Vagina (tissue), 2 donors: Measurements from ENCODE around the gene HTRA1. TPM values are rescaled to one million over a fixed set of nuclear protein-coding genes. Genes with fewer than 3 reads are reported as not detected.

Experiments
- DNase-seq, 2 donors: peaks; one replicate each; pipeline ENCODE4 v3.0.0-alpha.2; 2017; ENCODE audit errors: extremely low spot score in 2 of 2
- H3K27ac ChIP-seq: fragments of 200-600 bp; sonication (generic); one replicate; pipeline ENCODE4 v1.5.1; 2019
- H3K27me3 ChIP-seq: fragments of 200-600 bp; sonication (generic); one replicate; pipeline ENCODE4 v1.5.1; 2019
- H3K36me3 ChIP-seq, 2 donors: fragments of 200-600 bp; sonication (generic); one replicate each; pipeline ENCODE4 v1.5.1; 2017 to 2019
- H3K4me1 ChIP-seq: fragments of 200-600 bp; sonication (generic); one replicate; pipeline ENCODE4 v1.5.1; 2019
- H3K4me3 ChIP-seq, 2 donors: fragments of 200-600 bp; sonication (generic); 1 replicate in 1 of 2; 2 replicates in 1 of 2; pipeline ENCODE4 v1.5.1; 2016 to 2019
- H3K9me3 ChIP-seq: fragments of 200-600 bp; sonication (generic); one replicate; pipeline ENCODE4 v1.5.1; 2019
- CTCF ChIP-seq, 3 experiments: fragments of 450-650 bp in 2 of 3; fragments of 200-600 bp in 1 of 3; sonication (generic) in 1 of 3; IDR thresholded peaks; one replicate each; pipeline ENCODE4 v1.5.1; 2017 to 2019; ENCODE audit warnings: antibody characterized with exemption in 3 of 3, mild to moderate bottlenecking in 2 of 3, moderate library complexity in 2 of 3
- POLR2A ChIP-seq, 2 donors: fragments of 450-650 bp; IDR thresholded peaks; one replicate each; pipeline ENCODE4 v1.6.1; 2017; ENCODE audit warnings: antibody characterized with exemption in 2 of 2, mild to moderate bottlenecking in 2 of 2, moderate library complexity in 2 of 2
- POLR2AphosphoS5 ChIP-seq, 2 donors: sonication (generic); formaldehyde crosslinking; IDR thresholded peaks; one replicate each; pipeline ENCODE4 v1.9.0; 2017; ENCODE audit warnings: antibody characterized with exemption in 2 of 2, mild to moderate bottlenecking in 2 of 2, low read depth in 1 of 2; ENCODE audit not compliant: insufficient read depth in 1 of 2
- intact Hi-C: fragments of 100-400 bp; cut with DNase I; formaldehyde crosslinking; loops from one replicate; pipeline ENCODE4 v1.15.1; 2023
- total RNA-seq: library from RNA; depleted of rRNA; stranded (reverse); fragments of >200 nt; gene quantifications from one replicate; pipeline ENCODE4 v1.2.3, GENCODE V29; 2016

Gene HTRA1
- 116 TPM for total RNA-seq

GRCh38 chr10:122461367-122461728, at the start of gene HTRA1:
Gene HTRA1, plus strand, starts transcription at chr10:122461553. Its CDS starts 100 bp downstream, at chr10:122461653.
- TF ChIP-seq POLR2A (IDR thresholded peaks at IDR 0.05) (peak in 1 of 2 donors; percentile 60), CTCF (IDR thresholded peaks at IDR 0.05) (no peak)
- Histone ChIP-seq H3K36me3 (no peaks in the 10 kb centered on the region), H3K27ac (peak within 1 kb of the TSS; percentile 93), H3K9me3 (no peaks in the 10 kb centered on the region), H3K4me3 (peak within 1 kb of the TSS; percentile 75 to 94), H3K27me3 (no peaks in the 10 kb centered on the region), H3K4me1 (peaks cover 42% of the 10 kb centered on the region)
- intact Hi-C loops = loop anchor here (5.0 to 10.0 kb wide), 2 partner anchors 36 to 103 kb away; partner anchors contain the start of gene DMBT1
- no peak for DNase-seq

- DNase-seq = no peak
- H3K4me1 ChIP-seq = no peaks in the 10 kb centered on the region
- intact Hi-C loops = loop anchor here (2.0 kb wide), 1 partner anchor 15 kb away; no protein-coding TSS in a partner anchor
- H3K27ac ChIP-seq = no peak overlapping the region
- peaks cover 0 to 28% of the 10 kb centered on the region in 2 donors for H3K36me3 ChIP-seq
- H3K9me3 ChIP-seq = no peaks in the 10 kb centered on the region
- no peaks in the 10 kb centered on the region for H3K27me3 ChIP-seq
- no peak overlapping the region for H3K4me3 ChIP-seq
- TF ChIP-seq CTCF (IDR thresholded peaks at IDR 0.05) (no peak), POLR2A (IDR thresholded peaks at IDR 0.05) (no peak), POLR2AphosphoS5 (IDR thresholded peaks at IDR 0.05; ENCODE audit: insufficient read depth in 1 of 2, low read depth in 1 of 2) (no peak)
Observed at GRCh38 chr10:122413327-122413726, 48.0 kb upstream of the HTRA1 start.

GRCh38 chr10:122417667-122418066, 43.7 kb upstream of the HTRA1 start:
- H3K36me3 ChIP-seq = peaks cover 0 to 28% of the 10 kb centered on the region in 2 donors
- no peak for DNase-seq
- peaks cover 24% of the 10 kb centered on the region for H3K4me1 ChIP-seq
- H3K27me3 ChIP-seq = no peaks in the 10 kb centered on the region
- intact Hi-C loops = no loop called here
- H3K9me3 ChIP-seq = no peaks in the 10 kb centered on the region
- H3K27ac ChIP-seq = no peak overlapping the region
- TF ChIP-seq POLR2A (IDR thresholded peaks at IDR 0.05) (no peak), CTCF (IDR thresholded peaks at IDR 0.05) (no peak), POLR2AphosphoS5 (IDR thresholded peaks at IDR 0.05; ENCODE audit: insufficient read depth in 1 of 2, low read depth in 1 of 2) (no peak)
- H3K4me3 ChIP-seq = no peak overlapping the region

- Histone ChIP-seq H3K4me3 (no peak overlapping the region), H3K27ac (no peak overlapping the region), H3K9me3 (no peaks in the 10 kb centered on the region), H3K27me3 (no peaks in the 10 kb centered on the region), H3K4me1 (peaks cover 24% of the 10 kb centered on the region), H3K36me3 (peaks cover 0 to 28% of the 10 kb centered on the region in 2 donors)
- DNase-seq = no peak
- TF ChIP-seq POLR2A (IDR thresholded peaks at IDR 0.05) = no peak
- no peak for TF ChIP-seq POLR2AphosphoS5 (IDR thresholded peaks at IDR 0.05; ENCODE audit: insufficient read depth in 1 of 2, low read depth in 1 of 2)
- no peak for TF ChIP-seq CTCF (IDR thresholded peaks at IDR 0.05)
- intact Hi-C loops = no loop called here
Observed at GRCh38 chr10:122419016-122419415, 42.3 kb upstream of the HTRA1 start.

- Histone ChIP-seq H3K27ac (no peak overlapping the region), H3K4me3 (no peak overlapping the region), H3K4me1 (peaks cover 24% of the 10 kb centered on the region), H3K36me3 (peaks cover 0 to 27% of the 10 kb centered on the region in 2 donors), H3K27me3 (no peaks in the 10 kb centered on the region), H3K9me3 (no peaks in the 10 kb centered on the region)
- TF ChIP-seq POLR2AphosphoS5 (IDR thresholded peaks at IDR 0.05; ENCODE audit: insufficient read depth in 1 of 2, low read depth in 1 of 2) = no peak
- no peak for TF ChIP-seq POLR2A (IDR thresholded peaks at IDR 0.05)
- TF ChIP-seq CTCF (IDR thresholded peaks at IDR 0.05) = no peak
- intact Hi-C loops = no loop called here
- no peak for DNase-seq
Observed at GRCh38 chr10:122419876-122420623, 41.3 kb upstream of the HTRA1 start.
